ENCODE results near the gene SLC25A6.
"Not testable (repeated sequence)": the region's sequence is repeated elsewhere in the genome, so short reads cannot be mapped to it uniquely, and the experiment has no call there.

Gene SLC25A6

DNA sequence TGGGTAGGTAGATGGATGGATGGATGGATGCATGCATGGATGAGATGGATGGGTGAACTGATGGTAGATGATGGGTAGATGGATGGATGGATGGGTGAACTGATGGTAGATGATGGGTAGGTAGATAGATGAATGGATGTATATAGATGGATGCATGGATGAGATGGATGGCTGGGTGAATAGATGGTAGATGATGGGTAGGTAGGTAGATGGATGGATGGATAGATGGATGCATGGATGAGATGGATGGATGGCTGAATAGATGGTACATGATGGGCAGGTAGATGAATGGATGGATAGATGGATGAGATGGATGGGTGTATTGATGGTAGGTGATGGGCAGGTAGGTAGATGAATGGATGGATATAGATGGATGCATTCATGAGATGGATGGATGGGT, 15.1 kb upstream of the SLC25A6 start:
- H3K36me3 ChIP-seq (replicated peaks): peaks cover 49% of the 10 kb centered on the region

DNA sequence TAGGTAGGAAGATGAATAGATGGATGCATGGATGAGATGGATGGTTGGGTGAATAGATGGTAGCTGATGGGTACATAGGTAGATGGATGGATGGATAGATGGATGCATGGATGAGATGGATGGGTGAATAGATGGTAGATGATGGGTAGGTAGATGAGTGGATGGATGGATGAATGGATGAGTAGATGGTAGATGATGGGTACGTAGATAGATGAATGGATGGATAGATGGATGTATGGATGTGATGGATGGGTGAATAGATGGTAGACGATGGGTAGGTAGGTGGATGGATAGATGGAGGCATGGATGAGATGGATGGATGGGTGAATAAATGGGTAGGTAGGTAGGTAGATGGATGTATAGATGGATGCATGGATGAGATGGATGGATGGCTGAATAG, 13.9 kb upstream of the SLC25A6 start:
- H3K27ac ChIP-seq; H3K27me3 ChIP-seq (replicated peaks); DNase-seq; in situ Hi-C loops (cut with HindIII; ENCODE audit: low pct_ligation_motif_present, low sequenced_read_pairs); H3K4me3 ChIP-seq (ENCODE audit: low read depth, low read length): not testable (repeated sequence)
- peaks cover 47% of the 10 kb centered on the region for H3K36me3 ChIP-seq (replicated peaks)

More for the DNA sequence above, 15.1 kb upstream of the SLC25A6 start:
- in situ Hi-C loops (cut with HindIII; ENCODE audit: low pct_ligation_motif_present, low sequenced_read_pairs): no loop called here
- H3K4me3 ChIP-seq (ENCODE audit: low read depth, low read length): no peak overlapping the region
- no peak overlapping the region for H3K27ac ChIP-seq
- no peak for DNase-seq
- TF ChIP-seq, protein P1, sequence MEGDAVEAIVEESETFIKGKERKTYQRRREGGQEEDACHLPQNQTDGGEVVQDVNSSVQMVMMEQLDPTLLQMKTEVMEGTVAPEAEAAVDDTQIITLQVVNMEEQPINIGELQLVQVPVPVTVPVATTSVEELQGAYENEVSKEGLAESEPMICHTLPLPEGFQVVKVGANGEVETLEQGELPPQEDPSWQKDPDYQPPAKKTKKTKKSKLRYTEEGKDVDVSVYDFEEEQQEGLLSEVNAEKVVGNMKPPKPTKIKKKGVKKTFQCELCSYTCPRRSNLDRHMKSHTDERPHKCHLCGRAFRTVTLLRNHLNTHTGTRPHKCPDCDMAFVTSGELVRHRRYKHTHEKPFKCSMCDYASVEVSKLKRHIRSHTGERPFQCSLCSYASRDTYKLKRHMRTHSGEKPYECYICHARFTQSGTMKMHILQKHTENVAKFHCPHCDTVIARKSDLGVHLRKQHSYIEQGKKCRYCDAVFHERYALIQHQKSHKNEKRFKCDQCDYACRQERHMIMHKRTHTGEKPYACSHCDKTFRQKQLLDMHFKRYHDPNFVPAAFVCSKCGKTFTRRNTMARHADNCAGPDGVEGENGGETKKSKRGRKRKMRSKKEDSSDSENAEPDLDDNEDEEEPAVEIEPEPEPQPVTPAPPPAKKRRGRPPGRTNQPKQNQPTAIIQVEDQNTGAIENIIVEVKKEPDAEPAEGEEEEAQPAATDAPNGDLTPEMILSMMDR (IDR thresholded peaks at IDR 0.05; ENCODE audit: low read depth, low read length, missing control alignments): no peak
- no peaks in the 10 kb centered on the region for H3K27me3 ChIP-seq (replicated peaks)

DNA sequence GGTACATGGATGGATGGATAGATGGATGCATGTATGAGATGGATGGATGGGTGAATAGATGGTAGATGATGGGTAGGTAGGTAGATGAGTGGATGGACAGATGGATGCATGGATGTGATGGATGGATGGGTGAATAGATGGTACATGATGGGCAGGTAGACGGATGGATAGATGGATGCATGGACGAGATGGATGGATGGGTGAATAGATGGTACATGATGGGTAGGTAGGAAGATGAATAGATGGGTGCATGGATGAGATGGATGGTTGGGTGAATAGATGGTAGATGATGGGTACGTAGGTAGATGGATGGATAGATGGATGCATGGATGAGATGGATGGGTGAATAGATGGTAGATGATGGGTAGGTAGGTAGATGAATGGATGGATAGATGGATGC, 12.0 kb upstream of the SLC25A6 start:
- DNase-seq; in situ Hi-C loops (cut with HindIII; ENCODE audit: low pct_ligation_motif_present, low sequenced_read_pairs); H3K27me3 ChIP-seq (replicated peaks); H3K27ac ChIP-seq; H3K4me3 ChIP-seq (ENCODE audit: low read depth, low read length): not testable (repeated sequence)
- peaks cover 52% of the 10 kb centered on the region for H3K36me3 ChIP-seq (replicated peaks)

DNA sequence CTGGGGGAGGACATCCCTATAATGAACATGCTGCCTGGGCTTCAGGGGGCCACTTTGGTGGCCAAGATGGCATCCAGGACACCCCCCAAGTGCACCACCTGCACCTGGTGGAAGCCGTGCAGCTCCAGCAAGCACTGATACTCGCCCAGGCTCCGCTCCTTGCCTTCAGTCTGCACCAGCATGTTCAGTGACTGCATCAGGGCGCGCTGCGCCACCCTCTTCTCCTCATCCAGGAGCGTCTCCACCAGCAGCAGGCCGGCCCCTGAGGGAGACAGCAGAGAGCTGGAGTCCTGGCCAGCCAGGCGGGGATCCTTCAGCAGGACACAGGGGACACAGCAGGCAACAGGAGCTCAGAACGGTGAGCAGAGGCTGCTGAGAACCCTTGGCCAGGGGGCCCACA, 11.3 kb upstream of the SLC25A6 start:
- Histone ChIP-seq H3K36me3 (replicated peaks) (peaks cover 55% of the 10 kb centered on the region), H3K4me3 (ENCODE audit: low read depth, low read length) (no peak overlapping the region), H3K27me3 (replicated peaks) (no peaks in the 10 kb centered on the region), H3K27ac (no peak overlapping the region)
- in situ Hi-C loops (cut with HindIII; ENCODE audit: low pct_ligation_motif_present, low sequenced_read_pairs): no loop called here
- TF ChIP-seq, protein P1 (IDR thresholded peaks at IDR 0.05; ENCODE audit: low read depth, low read length, missing control alignments): no peak
- no peak for DNase-seq

DNA sequence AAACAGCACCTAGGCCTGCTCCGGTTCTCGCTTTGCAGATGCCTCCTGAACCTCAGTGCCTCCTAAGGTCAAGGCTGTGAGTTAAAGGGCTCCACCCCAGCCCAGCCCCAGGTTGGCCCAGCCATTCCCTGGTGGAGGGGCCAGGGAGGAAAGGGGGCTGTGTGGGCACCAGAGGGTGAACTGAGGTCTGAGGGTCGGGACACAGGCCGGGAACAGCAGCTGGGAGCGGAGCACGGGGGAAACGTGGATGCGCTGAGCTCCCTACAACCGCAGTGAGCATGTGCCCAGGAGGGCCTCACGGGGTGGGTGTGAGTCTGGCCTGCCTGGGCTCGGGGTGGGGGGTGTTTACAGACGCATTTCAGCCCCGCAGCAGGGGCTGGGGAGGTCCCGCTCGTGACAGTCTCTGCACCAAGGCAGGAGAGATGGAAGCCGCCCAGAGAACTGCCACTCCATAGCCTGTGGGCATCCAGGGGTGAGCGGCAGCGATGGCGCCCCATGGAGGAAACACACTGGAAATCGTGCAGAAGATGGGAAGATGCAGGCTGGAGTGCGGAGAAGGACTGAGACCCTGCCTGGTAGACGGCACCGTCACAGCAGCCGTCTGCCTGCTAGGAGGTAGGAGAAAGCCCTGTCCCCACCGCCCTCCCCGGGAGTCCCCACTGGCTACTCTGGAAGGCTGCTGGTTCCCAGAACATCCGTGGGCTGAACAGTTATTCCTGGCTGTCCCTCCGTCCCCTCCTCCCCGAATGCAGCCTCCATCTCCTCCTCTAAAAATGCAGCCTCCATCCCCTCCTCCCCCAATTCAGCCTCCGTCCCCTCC, 9.9 kb upstream of the SLC25A6 start:
- TF ChIP-seq, protein P1 (IDR thresholded peaks at IDR 0.05; ENCODE audit: low read depth, low read length, missing control alignments): no peak
- in situ Hi-C loops (cut with HindIII; ENCODE audit: low pct_ligation_motif_present, low sequenced_read_pairs): no loop called here

DNA sequence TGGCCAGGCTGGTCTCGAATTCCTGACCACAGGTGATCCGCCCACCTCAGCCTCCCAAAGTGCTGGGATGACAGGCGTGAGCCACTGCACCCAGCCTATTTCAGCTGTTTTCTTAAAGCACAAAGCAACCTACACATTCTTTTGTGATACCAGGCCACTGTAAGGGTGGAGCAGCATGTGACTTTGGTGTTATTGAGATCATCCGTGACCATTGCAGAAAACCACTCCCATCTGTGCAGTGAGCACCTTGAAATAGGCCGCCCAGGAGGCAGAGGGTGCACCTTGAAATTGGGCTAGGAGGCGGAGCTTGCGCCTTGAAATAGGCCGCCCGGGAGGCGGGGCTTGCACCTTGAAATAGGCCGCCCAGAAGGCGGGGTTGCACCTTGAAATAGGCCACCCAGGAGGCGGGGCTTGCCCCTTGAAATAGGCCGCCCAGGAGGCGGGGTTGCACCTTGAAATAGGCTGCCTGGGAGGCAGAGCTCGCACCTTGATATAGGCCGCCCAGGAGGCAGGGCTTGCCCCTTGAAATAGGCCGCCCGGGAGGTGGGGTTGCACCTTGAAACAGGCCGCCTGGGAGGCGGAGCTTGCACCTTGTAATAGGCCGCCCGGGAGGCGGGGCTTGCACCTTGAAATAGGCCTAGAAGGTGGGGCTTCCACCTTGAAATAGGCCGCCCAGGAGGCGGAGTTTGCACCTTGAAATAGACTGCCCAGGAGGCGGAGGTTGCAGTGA, 9.0 kb upstream of the SLC25A6 start:
- in situ Hi-C loops (cut with HindIII; ENCODE audit: low pct_ligation_motif_present, low sequenced_read_pairs): no loop called here
- H3K4me3 ChIP-seq (ENCODE audit: low read depth, low read length): no peak overlapping the region
- H3K27me3 ChIP-seq (replicated peaks): no peaks in the 10 kb centered on the region
- TF ChIP-seq, protein P1 (IDR thresholded peaks at IDR 0.05; ENCODE audit: low read depth, low read length, missing control alignments): no peak
- H3K36me3 ChIP-seq (replicated peaks): peaks cover 38% of the 10 kb centered on the region
- no peak overlapping the region for H3K27ac ChIP-seq
- DNase-seq: no peak

More for the DNA sequence above, 9.9 kb upstream of the SLC25A6 start:
- Histone ChIP-seq H3K4me3 (ENCODE audit: low read depth, low read length) (no peak overlapping the region), H3K27ac (no peak overlapping the region), H3K27me3 (replicated peaks) (no peaks in the 10 kb centered on the region), H3K36me3 (replicated peaks) (peaks cover 44% of the 10 kb centered on the region)
- DNase-seq: no peak
